HEK293 (cell line): ENCODE data around the gene PRDM10.
A peak's percentile ranks its signal among the peaks of the same experiment; 100 is the strongest.

ENCODE experiments used
- EGR2 ChIP-seq: fragments of 450-650 bp; formaldehyde crosslinking; IDR thresholded peaks from 2 replicates; pipeline ENCODE4 v1.5.1; 2016; ENCODE audit warnings: low read depth, missing biosample characterization, missing genetic modification characterization
- GLI4 ChIP-seq: fragments of 450-650 bp; formaldehyde crosslinking; IDR thresholded peaks from 2 replicates; pipeline ENCODE4 v1.5.1; 2016; ENCODE audit warnings: missing biosample characterization, missing genetic modification characterization
- GLIS1 ChIP-seq: fragments of 450-650 bp; formaldehyde crosslinking; IDR thresholded peaks from 2 replicates; pipeline ENCODE4 v1.5.1; 2016; ENCODE audit warnings: missing biosample characterization, missing genetic modification characterization
- HOXD13 ChIP-seq: sonication (generic); formaldehyde crosslinking; IDR thresholded peaks from 2 replicates; pipeline ENCODE4 v1.8.0; 2022; ENCODE audit warnings: missing genetic modification reagents, borderline replicate concordance
- KLF1 ChIP-seq: fragments of 450-650 bp; formaldehyde crosslinking; IDR thresholded peaks from 2 replicates; pipeline ENCODE4 v1.5.1; 2016; ENCODE audit warnings: missing biosample characterization, missing genetic modification characterization
- KLF16 ChIP-seq: fragments of 450-650 bp; formaldehyde crosslinking; IDR thresholded peaks from 2 replicates; pipeline ENCODE4 v1.5.1; 2017; ENCODE audit warnings: missing biosample characterization, missing genetic modification characterization
- KLF8 ChIP-seq: fragments of 450-650 bp; formaldehyde crosslinking; IDR thresholded peaks from 2 replicates; pipeline ENCODE4 v1.5.1; 2016; ENCODE audit warnings: missing biosample characterization, missing genetic modification characterization
- PRDM1 ChIP-seq: fragments of 450-650 bp; formaldehyde crosslinking; IDR thresholded peaks from 2 replicates; pipeline ENCODE4; 2016; ENCODE audit warnings: missing biosample characterization, missing genetic modification characterization
- RBAK ChIP-seq: fragments of 450-650 bp; formaldehyde crosslinking; IDR thresholded peaks from 2 replicates; pipeline ENCODE4 v1.5.1; 2016; ENCODE audit warnings: missing biosample characterization, missing genetic modification characterization
- REST ChIP-seq: fragments of 450-650 bp; formaldehyde crosslinking; IDR thresholded peaks from 2 replicates; pipeline ENCODE4 v1.5.1; 2016; ENCODE audit warnings: missing biosample characterization, missing genetic modification characterization
- SP2 ChIP-seq: fragments of 450-650 bp; formaldehyde crosslinking; IDR thresholded peaks from 2 replicates; pipeline ENCODE4 v1.5.1; 2016; ENCODE audit warnings: missing biosample characterization, missing genetic modification characterization
- SP3 ChIP-seq: fragments of 450-650 bp; formaldehyde crosslinking; IDR thresholded peaks from 2 replicates; pipeline ENCODE4 v1.5.1; 2016; ENCODE audit warnings: missing biosample characterization, missing genetic modification characterization
- TCF7L2 ChIP-seq: IDR thresholded peaks from 2 replicates; pipeline ENCODE4 v1.6.1; 2011; ENCODE audit warnings: low read depth, mild to moderate bottlenecking, inconsistent platforms, low read length, moderate library complexity, borderline replicate concordance
- ZBTB44 ChIP-seq: fragments of 450-650 bp; IDR thresholded peaks from 2 replicates; pipeline ENCODE4 v1.5.1; 2018; ENCODE audit warnings: missing biosample characterization, mild to moderate bottlenecking, missing genetic modification characterization
- ZBTB48 ChIP-seq: fragments of 450-650 bp; formaldehyde crosslinking; IDR thresholded peaks from 2 replicates; pipeline ENCODE4 v1.5.1; 2016; ENCODE audit warnings: missing biosample characterization, missing genetic modification characterization
- ZBTB6 ChIP-seq: fragments of 450-650 bp; formaldehyde crosslinking; IDR thresholded peaks from 2 replicates; pipeline ENCODE4 v1.5.1; 2017; ENCODE audit warnings: missing biosample characterization, missing genetic modification characterization
- ZBTB8A ChIP-seq: fragments of 450-650 bp; formaldehyde crosslinking; IDR thresholded peaks from 2 replicates; pipeline ENCODE4 v1.5.1; 2016; ENCODE audit warnings: missing biosample characterization, missing genetic modification characterization
- ZNF184 ChIP-seq: fragments of 450-650 bp; IDR thresholded peaks from 2 replicates; pipeline ENCODE4 v1.5.1; 2018; ENCODE audit warnings: missing biosample characterization, mild to moderate bottlenecking, missing genetic modification characterization
- ZNF223 ChIP-seq: fragments of 450-650 bp; formaldehyde crosslinking; IDR thresholded peaks from 2 replicates; pipeline ENCODE4 v1.5.1; 2016; ENCODE audit warnings: missing biosample characterization, missing genetic modification characterization
- ZNF335 ChIP-seq: fragments of 450-650 bp; formaldehyde crosslinking; conservative IDR thresholded peaks from 2 replicates; pipeline ENCODE4 v1.5.1; 2016; ENCODE audit warnings: missing biosample characterization, missing genetic modification characterization
- ZNF350 ChIP-seq: fragments of 450-650 bp; formaldehyde crosslinking; IDR thresholded peaks from 2 replicates; pipeline ENCODE4 v1.5.0; 2017; ENCODE audit warnings: missing biosample characterization, mild to moderate bottlenecking, missing genetic modification characterization
- ZNF600 ChIP-seq: fragments of 450-650 bp; formaldehyde crosslinking; IDR thresholded peaks from 2 replicates; pipeline ENCODE4 v1.5.1; 2016; ENCODE audit warnings: missing biosample characterization, missing genetic modification characterization
- ZNF701 ChIP-seq: fragments of 450-650 bp; formaldehyde crosslinking; IDR thresholded peaks from 2 replicates; pipeline ENCODE4 v1.5.1; 2016; ENCODE audit warnings: missing biosample characterization, missing genetic modification characterization
- ZNF707 ChIP-seq: fragments of 450-650 bp; formaldehyde crosslinking; IDR thresholded peaks from 2 replicates; pipeline ENCODE4 v1.5.1; 2016; ENCODE audit warnings: missing biosample characterization, missing genetic modification characterization
- ZNF843 ChIP-seq: fragments of 450-650 bp; formaldehyde crosslinking; IDR thresholded peaks from 2 replicates; pipeline ENCODE4 v1.5.1; 2016; ENCODE audit warnings: missing biosample characterization, missing genetic modification characterization
- ZSCAN16 ChIP-seq: fragments of 450-650 bp; formaldehyde crosslinking; IDR thresholded peaks from 2 replicates; pipeline ENCODE4 v1.5.1; 2016; ENCODE audit warnings: missing biosample characterization, missing genetic modification characterization

Gene PRDM10

GRCh38 chr11:129895126-129896041 is 107.3 kb downstream of the PRDM10 start, which contains the start of gene NFRKB (continued):
- TF ChIP-seq ZBTB48 (tag by site-specific recombination) (peak; percentile 72), SP3 (peak; percentile 75), KLF1 (peak; percentile 43; the same call in 1 of the 2 replicates), REST (tag by site-specific recombination) (0 out of 2 replicates have a peak, but pooled peaks have one; percentile 18), TCF7L2 (no peak), ZNF843 (tag by site-specific recombination) (no peak), ZBTB8A (peak; percentile 90), ZSCAN16 (tag by site-specific recombination) (no peak), GLI4 (tag by site-specific recombination) (no peak), ZNF223 (tag by site-specific recombination) (no peak), ZNF350 (tag by site-specific recombination) (no peak), ZBTB44 (tag by site-specific recombination) (no peak), SP2 (tag by site-specific recombination) (peak; percentile 51), EGR2 (tag by site-specific recombination) (peak; percentile 82), ZNF184 (tag by site-specific recombination) (no peak), ZBTB6 (0 out of 2 replicates have a peak, but pooled peaks have one; percentile 17), ZNF600 (tag by site-specific recombination) (peak; percentile 74), ZNF707 (tag by site-specific recombination) (no peak), RBAK (no peak), ZNF335 (tag by site-specific recombination) (peak; percentile 89), HOXD13 (CRISPR knock-in tag) (no peak), KLF16 (tag by site-specific recombination) (peak; percentile 35; the same call in 1 of the 2 replicates), PRDM1 (tag by site-specific recombination) (no peak), KLF8 (tag by site-specific recombination) (peak; percentile 54; the same call in 1 of the 2 replicates), GLIS1 (0 out of 2 replicates have a peak, but pooled peaks have one; percentile 37), ZNF701 (tag by site-specific recombination) (no peak)
- TF ChIP-seq, all 188 proteins: peak for 24
